HEK293 (cell line): ENCODE data around the gene SETDB2.

Experiments used
- REST ChIP-seq: fragments of 450-650 bp; formaldehyde crosslinking; IDR thresholded peaks from 2 replicates; pipeline ENCODE4 v1.5.1; 2016; ENCODE audit warnings: missing biosample characterization, missing genetic modification characterization
- SETDB1 ChIP-seq: IDR thresholded peaks from one replicate; pipeline ENCODE4 v1.6.1; 2017; ENCODE audit warnings: mild to moderate bottlenecking, low read length, moderate library complexity, mixed read lengths; ENCODE audit not compliant: insufficient read length
- YY1 ChIP-seq: fragments of 450-650 bp; formaldehyde crosslinking; IDR thresholded peaks from 2 replicates; pipeline ENCODE4 v1.5.1; 2018; ENCODE audit warnings: missing biosample characterization, missing genetic modification characterization
- ZBTB1 ChIP-seq: fragments of 450-650 bp; formaldehyde crosslinking; IDR thresholded peaks from 2 replicates; pipeline ENCODE4 v1.5.1; 2016; ENCODE audit warnings: missing biosample characterization, missing genetic modification characterization
- ZBTB8A ChIP-seq: fragments of 450-650 bp; formaldehyde crosslinking; IDR thresholded peaks from 2 replicates; pipeline ENCODE4 v1.5.1; 2016; ENCODE audit warnings: missing biosample characterization, missing genetic modification characterization
- ZEB2 ChIP-seq: fragments of 450-650 bp; formaldehyde crosslinking; IDR thresholded peaks from 2 replicates; pipeline ENCODE4 v1.5.1; 2016; ENCODE audit warnings: missing biosample characterization, missing genetic modification characterization
- ZFP3 ChIP-seq: fragments of 450-650 bp; formaldehyde crosslinking; IDR thresholded peaks from 2 replicates; pipeline ENCODE4 v1.5.1; 2016; ENCODE audit warnings: low read depth, missing biosample characterization, missing genetic modification characterization
- ZNF140 ChIP-seq: fragments of 450-650 bp; formaldehyde crosslinking; IDR thresholded peaks from 2 replicates; pipeline ENCODE4 v1.5.1; 2016; ENCODE audit warnings: missing biosample characterization, missing genetic modification characterization
- ZNF146 ChIP-seq: fragments of 450-650 bp; formaldehyde crosslinking; IDR thresholded peaks from 2 replicates; pipeline ENCODE4 v1.5.1; 2016; ENCODE audit warnings: missing biosample characterization, missing genetic modification characterization
- ZNF174 ChIP-seq: fragments of 450-650 bp; formaldehyde crosslinking; IDR thresholded peaks from 2 replicates; pipeline ENCODE4 v1.5.0; 2017; ENCODE audit warnings: missing biosample characterization, mild to moderate bottlenecking, missing genetic modification characterization
- ZNF585B ChIP-seq: fragments of 450-650 bp; formaldehyde crosslinking; IDR thresholded peaks from 2 replicates; pipeline ENCODE4 v1.5.1; 2016; ENCODE audit warnings: missing biosample characterization, missing genetic modification characterization
- ZNF776 ChIP-seq: fragments of 450-650 bp; formaldehyde crosslinking; IDR thresholded peaks from 2 replicates; pipeline ENCODE4 v1.5.0; 2017; ENCODE audit warnings: missing biosample characterization, missing genetic modification characterization, borderline replicate concordance
- ZNF785 ChIP-seq: fragments of 450-650 bp; formaldehyde crosslinking; IDR thresholded peaks from 2 replicates; pipeline ENCODE4 v1.5.1; 2016; ENCODE audit warnings: missing biosample characterization, missing genetic modification characterization
- TF ChIP-seq, protein P1 (sequence below): fragments of 450-650 bp; formaldehyde crosslinking; IDR thresholded peaks from 2 replicates; pipeline ENCODE4 v1.5.1; 2016; ENCODE audit warnings: missing biosample characterization, missing genetic modification characterization

GRCh38 chr13:49476529-49476928 is 32.5 kb downstream of the SETDB2 start:
- no peak for TF ChIP-seq ZBTB1
- TF ChIP-seq ZNF174 (tag by site-specific recombination): no peak
- no peak for TF ChIP-seq ZNF140 (tag by site-specific recombination)
- no peak for TF ChIP-seq REST (tag by site-specific recombination)
- no peak for TF ChIP-seq ZNF776 (tag by site-specific recombination)
- TF ChIP-seq ZNF785 (tag by site-specific recombination): no peak
- no peak for TF ChIP-seq ZBTB8A (tag by site-specific recombination)
- TF ChIP-seq, protein P1, sequence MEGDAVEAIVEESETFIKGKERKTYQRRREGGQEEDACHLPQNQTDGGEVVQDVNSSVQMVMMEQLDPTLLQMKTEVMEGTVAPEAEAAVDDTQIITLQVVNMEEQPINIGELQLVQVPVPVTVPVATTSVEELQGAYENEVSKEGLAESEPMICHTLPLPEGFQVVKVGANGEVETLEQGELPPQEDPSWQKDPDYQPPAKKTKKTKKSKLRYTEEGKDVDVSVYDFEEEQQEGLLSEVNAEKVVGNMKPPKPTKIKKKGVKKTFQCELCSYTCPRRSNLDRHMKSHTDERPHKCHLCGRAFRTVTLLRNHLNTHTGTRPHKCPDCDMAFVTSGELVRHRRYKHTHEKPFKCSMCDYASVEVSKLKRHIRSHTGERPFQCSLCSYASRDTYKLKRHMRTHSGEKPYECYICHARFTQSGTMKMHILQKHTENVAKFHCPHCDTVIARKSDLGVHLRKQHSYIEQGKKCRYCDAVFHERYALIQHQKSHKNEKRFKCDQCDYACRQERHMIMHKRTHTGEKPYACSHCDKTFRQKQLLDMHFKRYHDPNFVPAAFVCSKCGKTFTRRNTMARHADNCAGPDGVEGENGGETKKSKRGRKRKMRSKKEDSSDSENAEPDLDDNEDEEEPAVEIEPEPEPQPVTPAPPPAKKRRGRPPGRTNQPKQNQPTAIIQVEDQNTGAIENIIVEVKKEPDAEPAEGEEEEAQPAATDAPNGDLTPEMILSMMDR (tag by site-specific recombination): no peak
- no peak for TF ChIP-seq ZNF585B (tag by site-specific recombination)
- no peak for TF ChIP-seq YY1 (tag by site-specific recombination)
- TF ChIP-seq ZFP3 (tag by site-specific recombination): no peak
- TF ChIP-seq ZNF146 (tag by site-specific recombination): no peak
- no peak for TF ChIP-seq SETDB1
- no peak for TF ChIP-seq ZEB2 (tag by site-specific recombination)
